Ascending aorta (tissue), 2 donors: ENCODE measurements around the gene JAZF1. TPM values are rescaled to one million over a fixed set of nuclear protein-coding genes. Genes with fewer than 3 reads are reported as not detected.
A peak's percentile ranks its signal among the peaks of the same experiment; 100 is the strongest.

ENCODE experiments used
- DNase-seq, 2 donors: peaks; one replicate each; pipeline ENCODE4 v3.0.0-alpha.2; 2019; ENCODE audit warnings: low spot score in 2 of 2
- H3K27ac ChIP-seq, 2 donors: fragments of 200-600 bp; sonication (generic); one replicate each; pipeline ENCODE4 v1.5.1; 2016 to 2017; ENCODE audit warnings: mild to moderate bottlenecking in 1 of 2
- H3K27me3 ChIP-seq: fragments of 200-600 bp; sonication (generic); one replicate; pipeline ENCODE4 v1.5.1; 2017
- H3K36me3 ChIP-seq, 2 donors: fragments of 200-600 bp; sonication (generic); one replicate each; pipeline ENCODE4 v1.5.1; 2016
- H3K4me1 ChIP-seq, 2 donors: fragments of 200-600 bp; sonication (generic); one replicate each; pipeline ENCODE4 v1.5.1; 2016 to 2017; ENCODE audit warnings: mild to moderate bottlenecking in 1 of 2
- H3K4me3 ChIP-seq, 2 donors: fragments of 200-600 bp; sonication (generic); one replicate each; pipeline ENCODE4 v1.5.1; 2016 to 2017; ENCODE audit warnings: mild to moderate bottlenecking in 1 of 2
- H3K9me3 ChIP-seq, 2 donors: fragments of 200-600 bp; sonication (generic); one replicate each; pipeline ENCODE4 v1.5.1; 2016
- intact Hi-C: fragments of 100-400 bp; cut with DNase I; formaldehyde crosslinking; loops from one replicate; pipeline ENCODE4 v1.15.1; 2023
- total RNA-seq: library from RNA; depleted of rRNA; stranded (reverse); fragments of >200 nt; gene quantifications from one replicate; pipeline ENCODE4 v1.1.0, GENCODE V29; 2016
- TF ChIP-seq, protein P1 (sequence below), 3 experiments: fragments of 200-600 bp in 2 of 3; fragments of 450-650 bp in 1 of 3; sonication (generic) in 2 of 3; IDR thresholded peaks; one replicate each; pipeline ENCODE4 v1.5.1; 2016 to 2019; ENCODE audit warnings: antibody characterized with exemption in 3 of 3, mild to moderate bottlenecking in 1 of 3, moderate library complexity in 1 of 3

Gene JAZF1
- total RNA-seq, 1 donor from 2014 or later: 37.7 TPM

DNA sequence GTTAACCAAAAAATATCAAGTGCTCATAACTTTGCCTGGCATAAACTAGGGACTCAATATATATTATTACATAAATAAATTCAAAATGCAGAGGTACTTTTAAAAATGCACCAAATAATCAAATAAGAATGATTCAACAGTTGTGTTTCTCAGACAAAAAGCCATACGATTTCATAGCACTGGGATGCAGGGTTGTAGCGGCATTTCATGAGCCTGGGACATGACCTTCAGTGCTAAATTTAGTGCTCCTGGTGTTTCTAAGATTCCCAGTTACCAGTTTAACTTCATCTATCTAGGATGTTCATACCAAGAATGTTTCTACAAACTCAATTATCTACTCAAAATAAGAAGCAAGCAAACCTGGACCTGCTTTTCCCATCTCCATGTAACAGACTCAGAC lies 4.0 kb downstream of the JAZF1 start:
- Histone ChIP-seq H3K27me3 (no peaks in the 10 kb centered on the region), H3K36me3 (no peaks in the 10 kb centered on the region), H3K4me1 (peaks cover 0 to 11% of the 10 kb centered on the region in 2 donors), H3K4me3 (no peak overlapping the region), H3K9me3 (no peaks in the 10 kb centered on the region), H3K27ac (peak overlapping the region in 1 of 2 donors; percentile 5)
- TF ChIP-seq, protein P1, sequence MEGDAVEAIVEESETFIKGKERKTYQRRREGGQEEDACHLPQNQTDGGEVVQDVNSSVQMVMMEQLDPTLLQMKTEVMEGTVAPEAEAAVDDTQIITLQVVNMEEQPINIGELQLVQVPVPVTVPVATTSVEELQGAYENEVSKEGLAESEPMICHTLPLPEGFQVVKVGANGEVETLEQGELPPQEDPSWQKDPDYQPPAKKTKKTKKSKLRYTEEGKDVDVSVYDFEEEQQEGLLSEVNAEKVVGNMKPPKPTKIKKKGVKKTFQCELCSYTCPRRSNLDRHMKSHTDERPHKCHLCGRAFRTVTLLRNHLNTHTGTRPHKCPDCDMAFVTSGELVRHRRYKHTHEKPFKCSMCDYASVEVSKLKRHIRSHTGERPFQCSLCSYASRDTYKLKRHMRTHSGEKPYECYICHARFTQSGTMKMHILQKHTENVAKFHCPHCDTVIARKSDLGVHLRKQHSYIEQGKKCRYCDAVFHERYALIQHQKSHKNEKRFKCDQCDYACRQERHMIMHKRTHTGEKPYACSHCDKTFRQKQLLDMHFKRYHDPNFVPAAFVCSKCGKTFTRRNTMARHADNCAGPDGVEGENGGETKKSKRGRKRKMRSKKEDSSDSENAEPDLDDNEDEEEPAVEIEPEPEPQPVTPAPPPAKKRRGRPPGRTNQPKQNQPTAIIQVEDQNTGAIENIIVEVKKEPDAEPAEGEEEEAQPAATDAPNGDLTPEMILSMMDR (IDR thresholded peaks at IDR 0.05): no peak
- DNase-seq: no peak
- intact Hi-C loops: loop anchor here (5.0 kb wide), 2 partner anchors 69 to 139 kb away; no protein-coding TSS in a partner anchor

DNA sequence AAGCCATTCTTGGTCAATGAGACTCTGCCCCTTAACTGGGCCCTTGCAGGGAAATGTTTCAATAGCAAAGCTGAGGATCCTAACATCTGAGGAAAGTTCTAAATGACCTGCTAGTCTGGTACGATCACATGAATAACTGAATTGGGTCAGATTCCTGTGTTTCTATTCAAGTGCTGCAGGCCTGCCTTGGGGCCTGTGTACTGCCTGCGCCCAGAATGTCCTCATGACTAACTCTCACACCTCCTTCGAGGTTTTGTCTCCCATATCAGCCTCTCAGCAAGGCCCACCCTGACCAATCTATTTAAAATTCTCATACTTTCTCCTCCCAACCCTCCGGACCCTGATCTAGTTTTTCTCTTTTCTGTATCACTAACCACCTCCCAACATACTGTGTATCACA lies 4.4 kb downstream of the JAZF1 start:
- Histone ChIP-seq H3K27ac (no peak overlapping the region), H3K4me1 (peaks cover 0 to 11% of the 10 kb centered on the region in 2 donors), H3K27me3 (no peaks in the 10 kb centered on the region), H3K9me3 (no peaks in the 10 kb centered on the region), H3K36me3 (no peaks in the 10 kb centered on the region), H3K4me3 (no peak overlapping the region)
- TF ChIP-seq, protein P1 (IDR thresholded peaks at IDR 0.05): no peak
- intact Hi-C loops: loop anchor here (5.0 kb wide), 2 partner anchors 69 to 139 kb away; no protein-coding TSS in a partner anchor
- DNase-seq: no peak

DNA sequence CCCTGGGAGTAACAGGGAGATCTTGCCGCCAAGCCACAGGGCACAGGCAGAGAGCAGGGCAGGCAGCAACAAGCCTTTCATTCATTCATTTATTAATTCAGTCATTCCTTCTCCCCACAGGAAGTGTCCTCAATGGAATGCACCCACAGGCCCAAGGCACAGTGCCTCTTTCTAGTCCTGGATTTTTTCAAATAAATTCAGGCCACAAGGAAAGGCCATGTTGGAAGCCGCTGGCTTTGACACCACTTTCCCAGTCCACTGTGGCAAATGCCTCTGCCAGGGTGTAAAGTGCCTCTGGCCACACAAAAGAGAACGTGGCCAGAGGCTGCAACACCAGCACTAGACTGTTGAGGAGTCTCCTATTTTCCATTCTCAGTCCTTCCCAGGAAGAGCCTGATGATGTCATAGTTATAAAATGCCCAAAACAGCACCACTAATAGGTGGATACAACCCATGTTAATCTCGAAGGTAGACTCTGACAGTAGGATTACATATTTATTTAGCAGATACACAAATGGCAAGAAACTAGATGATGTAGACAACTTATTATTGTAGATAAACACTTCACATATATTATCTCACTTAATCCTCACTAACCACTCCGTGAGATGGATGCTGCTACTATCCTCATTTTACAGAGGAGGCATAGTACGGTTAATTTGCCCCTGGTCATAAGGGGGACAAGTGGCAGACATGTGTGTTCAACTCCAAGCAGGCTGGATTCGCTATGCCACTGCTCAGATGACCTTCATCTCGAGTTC lies 5.5 kb downstream of the JAZF1 start:
- TF ChIP-seq, protein P1 (IDR thresholded peaks at IDR 0.05): no peak
- H3K4me3 ChIP-seq: no peak overlapping the region
- H3K36me3 ChIP-seq: no peaks in the 10 kb centered on the region
- intact Hi-C loops: loop anchor here (5.0 kb wide), 2 partner anchors 68 to 138 kb away; no protein-coding TSS in a partner anchor
- H3K9me3 ChIP-seq: no peaks in the 10 kb centered on the region
- H3K27ac ChIP-seq: no peak overlapping the region
- H3K27me3 ChIP-seq: no peaks in the 10 kb centered on the region
- DNase-seq: no peak
- peaks cover 0 to 11% of the 10 kb centered on the region in 2 donors for H3K4me1 ChIP-seq

DNA sequence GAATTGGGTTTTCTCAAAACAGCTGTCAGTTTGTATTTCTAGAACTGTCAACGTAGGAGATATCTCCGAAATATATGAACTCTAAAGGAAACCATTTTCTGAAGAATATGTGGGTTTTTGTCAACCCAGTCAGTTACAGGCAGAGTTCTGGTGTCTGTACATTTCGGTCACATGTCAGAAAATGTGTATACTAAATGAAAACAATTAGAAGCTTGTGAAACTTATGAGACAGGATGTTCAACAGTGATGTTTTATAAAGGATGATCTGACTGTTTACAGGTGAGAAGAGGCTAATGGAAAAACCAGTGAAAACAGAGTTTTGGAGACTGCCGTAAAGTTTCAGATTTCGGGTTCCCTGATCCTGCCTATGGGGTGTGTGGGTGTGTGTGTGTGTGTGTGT lies 6.2 kb downstream of the JAZF1 start:
- no peak for DNase-seq
- TF ChIP-seq, protein P1 (IDR thresholded peaks at IDR 0.05): no peak
- no peaks in the 10 kb centered on the region for H3K36me3 ChIP-seq
- no peak overlapping the region for H3K27ac ChIP-seq
- no peak overlapping the region for H3K4me3 ChIP-seq
- H3K9me3 ChIP-seq: no peaks in the 10 kb centered on the region
- H3K27me3 ChIP-seq: no peaks in the 10 kb centered on the region
- intact Hi-C loops: no loop called here
- peaks cover 0 to 11% of the 10 kb centered on the region in 2 donors for H3K4me1 ChIP-seq

DNA sequence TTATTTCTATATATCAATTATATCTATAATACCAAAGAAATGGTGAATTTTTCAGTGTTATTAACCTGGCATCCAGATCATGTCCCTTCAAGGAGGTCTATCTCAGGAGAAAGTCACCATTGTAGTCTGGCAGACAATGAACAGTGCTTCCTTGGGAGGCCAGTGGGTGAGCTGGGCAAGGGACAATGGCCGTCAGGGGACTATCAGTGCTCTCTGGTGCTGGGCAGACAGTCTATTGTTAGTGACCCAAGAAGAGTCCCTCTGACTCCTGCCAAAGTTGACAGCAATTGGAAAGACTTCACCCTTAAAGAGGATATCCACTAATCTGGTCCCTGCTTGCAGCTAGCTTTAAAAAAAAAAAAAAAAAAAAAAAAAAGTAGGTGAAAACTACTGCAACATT lies 7.1 kb downstream of the JAZF1 start:
- Histone ChIP-seq H3K27me3 (no peaks in the 10 kb centered on the region), H3K4me1 (peaks cover 0 to 7% of the 10 kb centered on the region in 2 donors), H3K4me3 (no peak overlapping the region), H3K27ac (no peak overlapping the region), H3K9me3 (no peaks in the 10 kb centered on the region), H3K36me3 (no peaks in the 10 kb centered on the region)
- DNase-seq: no peak
- intact Hi-C loops: no loop called here
- TF ChIP-seq, protein P1 (IDR thresholded peaks at IDR 0.05): no peak
